ELF-1 (cell line): Measurements from ENCODE around the gene SHOX.
"Not testable (repeated sequence)": the region's sequence is repeated elsewhere in the genome, so short reads cannot be mapped to it uniquely, and the experiment has no call there.

Experiments used
- DNase-seq: peaks from one replicate; pipeline ENCODE4 v3.0.0-alpha.2; 2016; ENCODE audit warnings: low read depth, low spot score

SHOX gene

DNA sequence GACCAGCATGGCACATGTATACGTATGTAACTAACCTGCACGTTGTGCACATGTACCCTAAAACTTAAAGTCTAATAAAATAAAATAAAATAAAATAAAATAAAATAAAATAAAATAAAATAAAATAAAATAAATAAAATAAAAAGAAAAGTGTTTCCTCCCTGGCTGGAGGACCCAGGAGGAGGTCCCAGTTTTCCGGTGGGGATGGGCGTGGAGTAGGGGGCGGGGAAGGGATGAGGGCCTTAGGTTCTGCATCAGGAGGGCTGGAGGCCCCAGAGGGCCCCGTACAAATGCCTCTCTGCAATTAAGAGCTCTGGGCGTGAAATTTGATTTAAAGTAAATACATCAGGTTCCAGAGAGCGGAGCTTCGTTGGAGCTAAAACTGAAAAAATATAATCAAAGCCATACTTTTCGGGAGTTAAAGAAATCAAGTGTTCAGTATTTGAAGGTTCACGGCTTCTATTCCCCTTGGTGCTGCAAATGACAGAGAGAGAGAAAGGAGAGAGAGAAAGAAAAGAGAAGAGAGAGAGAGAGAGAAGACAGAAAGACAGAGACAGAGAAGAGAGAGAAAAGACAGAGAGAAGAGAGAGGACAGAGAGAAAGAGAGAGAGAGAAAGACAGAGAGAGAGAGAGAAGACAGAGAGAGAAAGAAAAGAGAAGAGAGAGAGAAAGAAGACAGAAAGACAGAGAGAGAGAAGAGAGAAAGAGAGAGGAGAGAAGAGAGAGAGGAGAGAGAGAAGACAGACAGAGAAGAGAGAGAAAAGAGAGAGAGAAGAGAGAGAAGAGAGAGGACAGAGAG is 8.7 kb upstream of the SHOX start:
- DNase-seq = no peak

- DNase-seq = not testable (repeated sequence)
Observed at GRCh38 chrX:622802-623201, 7.8 kb upstream of the SHOX start.

GRCh38 chrX:623268-623598 is 7.4 kb upstream of the SHOX start:
- DNase-seq = no peak

DNA sequence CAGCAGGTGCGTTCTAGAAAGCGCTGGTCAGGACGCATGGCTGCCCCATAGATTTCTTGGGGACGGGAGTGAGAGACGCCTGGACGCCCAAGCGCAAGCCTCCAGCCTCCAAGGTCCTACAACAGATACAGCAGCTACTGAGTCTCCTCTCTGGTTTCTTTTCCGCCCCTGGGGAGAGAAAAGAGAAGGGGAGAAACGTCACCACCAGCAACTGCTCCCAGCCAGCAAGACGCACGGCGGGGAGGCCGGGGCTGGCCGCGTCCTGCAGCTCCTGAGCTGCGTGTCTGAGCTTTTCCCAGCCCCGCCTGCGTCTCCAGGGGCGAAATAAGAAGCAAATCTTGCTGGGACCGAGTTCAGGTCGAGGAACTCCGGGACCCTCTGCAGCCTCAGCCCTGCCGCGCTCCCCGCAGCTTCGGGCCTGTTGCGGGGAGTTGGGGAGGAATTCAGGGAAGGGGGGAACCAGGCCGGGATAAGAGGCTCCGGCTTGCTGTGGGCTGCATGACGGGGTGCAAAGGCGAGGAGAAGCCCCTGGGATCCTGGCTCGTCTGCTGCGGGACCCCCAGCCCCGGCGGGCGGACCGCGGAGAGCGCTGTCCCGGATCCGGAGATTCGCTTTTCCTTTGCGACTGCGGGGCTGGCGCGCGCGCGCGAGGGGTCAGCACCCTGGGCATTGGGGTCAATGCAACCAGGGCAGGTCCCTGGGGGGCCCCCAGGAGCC is 6.8 kb upstream of the SHOX start:
- DNase-seq = peak; percentile 84

- no peak for DNase-seq
Observed at GRCh38 chrX:625137-625691, 5.4 kb upstream of the SHOX start.

GRCh38 chrX:626047-626446 is 4.5 kb upstream of the SHOX start:
- DNase-seq = not testable (repeated sequence)

DNA sequence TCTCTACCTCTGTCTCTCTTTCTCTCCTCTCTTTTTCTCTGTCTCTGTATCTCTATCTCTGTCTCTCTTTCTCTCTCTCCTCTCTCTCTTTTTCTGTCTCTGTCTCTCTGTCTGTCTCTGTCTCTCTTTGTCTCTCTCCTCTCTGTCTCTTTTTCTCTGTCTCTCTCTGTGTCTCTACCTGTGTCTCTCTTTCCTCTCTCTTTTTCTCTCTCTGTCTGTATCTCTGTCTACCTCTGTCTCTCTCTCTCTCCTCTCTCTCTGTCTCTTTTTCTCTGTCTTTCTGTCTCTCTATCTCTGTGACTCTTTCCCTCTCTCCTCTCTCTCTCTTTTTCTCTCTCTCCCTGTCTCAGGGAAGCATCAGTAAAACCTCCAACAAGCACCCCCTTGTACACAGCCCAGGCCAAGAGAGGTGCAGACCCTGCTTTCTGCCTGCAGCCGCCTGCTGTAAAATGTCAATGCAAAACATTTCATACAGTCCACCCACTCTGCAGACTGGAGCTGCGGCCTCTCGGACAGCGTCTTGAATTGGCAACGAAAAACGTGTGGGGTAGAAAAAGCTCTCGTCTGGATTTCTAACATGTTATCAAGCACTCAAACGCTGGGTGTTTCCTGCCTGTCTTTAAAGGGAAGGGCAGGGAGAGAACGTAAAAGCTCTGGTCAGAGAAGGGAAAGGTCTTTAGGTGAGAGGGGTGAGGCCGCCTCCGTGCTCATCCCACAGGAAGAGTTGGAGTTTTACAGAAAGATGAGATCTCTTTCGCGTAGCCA is 3.7 kb upstream of the SHOX start:
- DNase-seq = peak; percentile 50

- no peak for DNase-seq
Observed at GRCh38 chrX:627510-627981, 3.0 kb upstream of the SHOX start.

DNA sequence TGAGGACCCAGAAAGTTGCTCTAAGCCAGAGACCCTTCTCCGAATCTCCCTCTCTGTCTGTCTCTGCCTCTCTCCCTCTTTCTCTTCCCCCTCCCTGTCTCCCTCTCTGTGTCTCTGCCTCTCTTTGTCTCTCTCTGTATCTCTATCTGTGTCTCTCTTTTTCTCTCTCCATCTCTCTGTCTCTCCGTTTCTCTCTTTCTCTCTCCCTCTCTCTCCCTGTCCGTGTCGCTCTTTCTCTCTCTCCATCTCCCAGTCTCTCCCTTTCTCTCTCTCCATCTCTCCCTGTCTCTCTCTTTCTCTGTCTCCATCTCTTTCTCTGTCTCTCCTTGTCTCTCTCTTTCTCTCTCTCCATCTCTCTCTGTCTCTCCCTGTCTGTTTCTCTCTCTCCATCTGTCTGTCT is 2.6 kb upstream of the SHOX start:
- no peak for DNase-seq

- DNase-seq = no peak
Observed at GRCh38 chrX:629230-630006, 1.2 kb upstream of the SHOX start.

- no peak for DNase-seq
Observed at GRCh38 chrX:630007-630611, 482 bp upstream of the SHOX start.

DNA sequence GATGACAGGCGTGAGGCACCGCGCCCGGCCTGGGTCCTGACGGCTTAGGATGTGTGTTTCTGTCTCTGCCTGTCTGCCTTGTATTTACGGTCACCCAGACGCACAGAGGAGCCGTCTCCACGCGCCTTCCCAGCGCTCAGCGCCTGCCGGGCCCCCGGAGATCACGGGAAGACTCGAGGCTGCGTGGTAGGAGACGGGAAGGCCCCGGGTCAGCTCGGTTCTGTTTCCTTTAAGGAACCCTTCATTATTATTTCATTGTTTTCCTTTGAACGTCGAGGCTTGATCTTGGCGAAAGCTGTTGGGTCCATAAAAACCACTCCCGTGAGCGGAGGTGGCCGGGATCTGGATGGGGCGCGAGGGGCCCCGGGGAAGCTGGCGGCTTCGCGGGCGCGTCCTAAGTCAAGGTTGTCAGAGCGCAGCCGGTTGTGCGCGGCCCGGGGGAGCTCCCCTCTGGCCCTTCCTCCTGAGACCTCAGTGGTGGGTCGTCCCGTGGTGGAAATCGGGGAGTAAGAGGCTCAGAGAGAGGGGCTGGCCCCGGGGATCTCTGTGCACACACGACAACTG is 1.3 kb downstream of the SHOX start:
- DNase-seq = no peak

DNA sequence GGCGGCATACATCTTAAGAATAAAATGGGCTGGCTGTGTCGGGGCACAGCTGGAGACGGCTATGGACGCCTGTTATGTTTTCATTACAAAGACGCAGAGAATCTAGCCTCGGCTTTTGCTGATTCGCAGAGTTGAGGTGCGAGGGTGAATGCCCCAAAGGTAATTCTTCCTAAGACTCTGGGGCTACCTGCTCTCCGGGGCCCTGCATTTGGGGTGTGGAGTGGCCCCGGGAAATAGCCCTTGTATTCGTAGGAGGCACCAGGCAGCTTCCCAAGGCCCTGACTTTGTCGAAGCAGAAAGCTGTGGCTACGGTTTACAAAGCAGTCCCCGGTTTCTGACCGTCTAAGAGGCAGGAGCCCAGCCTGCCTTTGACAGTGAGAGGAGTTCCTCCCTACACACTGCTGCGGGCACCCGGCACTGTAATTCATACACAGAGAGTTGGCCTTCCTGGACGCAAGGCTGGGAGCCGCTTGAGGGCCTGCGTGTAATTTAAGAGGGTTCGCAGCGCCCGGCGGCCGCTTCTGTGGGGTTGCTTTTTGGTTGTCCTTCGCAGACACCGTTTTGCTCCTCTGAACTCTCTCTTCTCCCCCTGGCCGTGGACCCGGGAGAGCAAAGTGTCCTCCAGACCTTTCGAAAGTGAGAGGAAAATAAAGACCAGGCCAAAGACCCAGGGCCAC is 1.9 kb downstream of the SHOX start:
- peak; percentile 66 for DNase-seq

- no peak for DNase-seq
Observed at GRCh38 chrX:633043-633984, 2.7 kb downstream of the SHOX start.

- peak; percentile 56 for DNase-seq
Observed at GRCh38 chrX:633985-634958, 3.7 kb downstream of the SHOX start.

DNA sequence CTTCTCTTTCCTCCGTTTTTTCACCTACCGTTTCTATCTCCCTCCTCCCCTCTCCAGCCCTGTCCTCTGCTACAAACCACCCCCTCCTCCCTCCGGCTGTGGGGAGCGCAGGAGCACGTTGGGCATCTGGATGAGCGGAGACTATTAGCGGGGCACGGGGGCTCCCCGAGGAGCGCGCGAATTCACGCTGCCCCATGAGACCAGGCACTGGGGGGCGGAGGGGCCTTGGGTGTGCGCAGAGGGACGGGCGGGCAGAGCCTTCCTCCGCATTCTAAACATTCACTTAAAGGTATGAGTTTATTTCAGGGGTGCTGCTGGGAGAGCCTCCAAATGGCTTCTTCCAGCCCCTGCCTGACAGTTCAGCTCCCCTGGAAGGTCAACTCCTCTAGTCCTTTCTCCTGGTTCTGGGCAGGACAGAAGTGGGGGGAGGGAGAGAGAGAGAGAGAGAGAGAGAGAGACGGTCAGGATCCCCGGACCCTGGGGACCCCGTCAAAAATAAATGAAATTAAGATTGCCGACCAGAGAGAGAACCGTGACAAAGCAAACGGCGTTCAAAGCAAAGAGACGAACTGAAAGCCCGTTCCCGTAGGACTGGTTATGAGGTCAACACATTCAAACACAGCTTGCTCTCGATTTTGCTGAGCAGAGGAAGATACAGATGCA is 5.0 kb downstream of the SHOX start:
- no peak for DNase-seq
